ENCODE measurements around the gene ZNF215. TPM values are rescaled to one million over a fixed set of nuclear protein-coding genes. Genes with fewer than 3 reads are reported as not detected.

Gene ZNF215
- polyA plus RNA-seq, 2 of the 4 experiments (the other 2 are of a cell fraction), result 1.0 to 2.0 TPM

GRCh38 chr11:6892400-6892799 lies 33.8 kb upstream of the ZNF215 start, which contains the start of gene OR2D2:
TSS of gene OR2D2 (minus strand) at chr11:6892500. CDS start at chr11:6892500, 0 bp downstream.
- FAIRE-seq (no peak), DNase-seq (ENCODE audit: low read depth in 1 of 2, low spot score in 1 of 2) (no peak), ATAC-seq (no peak)
- WGBS (ENCODE audit: missing lambda C conversion rate), result 0% methylated on average over 2 of the region's 2 CpGs
- Histone ChIP-seq H3K27ac (no peak within 1 kb of the TSS), H3K4me2 (no peak within 1 kb of the TSS), H3K4me1 (no peaks in the 10 kb centered on the region), H3K4me3 (no peak within 1 kb of the TSS), H3K9me3 (no peaks in the 10 kb centered on the region)
- TF ChIP-seq MYC (IDR thresholded peaks at IDR 0.05; ENCODE audit: borderline replicate concordance, low read length) (no peak), RARB (CRISPR knock-in tag; IDR thresholded peaks at IDR 0.05) (no peak), SMC3 (IDR thresholded peaks at IDR 0.05) (no peak), JUN (IDR thresholded peaks at IDR 0.05) (no peak), EP300 (IDR thresholded peaks at IDR 0.05) (no peak), CBX2 (IDR thresholded peaks at IDR 0.05; ENCODE audit: borderline replicate concordance, low read depth) (no peak), HOXB5 (CRISPR knock-in tag; IDR thresholded peaks at IDR 0.05) (no peak), RFX5 (IDR thresholded peaks at IDR 0.05) (no peak), ZNF302 (CRISPR knock-in tag; IDR thresholded peaks at IDR 0.05) (no peak), TP53 (CRISPR knock-in tag; IDR thresholded peaks at IDR 0.05) (no peak), SREBF2 (IDR thresholded peaks at IDR 0.05) (no peak), EHF (CRISPR knock-in tag; IDR thresholded peaks at IDR 0.05) (no peak), RCOR1 (IDR thresholded peaks at IDR 0.05; ENCODE audit: low read depth, low read length) (no peak), CBX8 (IDR thresholded peaks at IDR 0.05) (no peak)
- TF ChIP-seq, protein P1, sequence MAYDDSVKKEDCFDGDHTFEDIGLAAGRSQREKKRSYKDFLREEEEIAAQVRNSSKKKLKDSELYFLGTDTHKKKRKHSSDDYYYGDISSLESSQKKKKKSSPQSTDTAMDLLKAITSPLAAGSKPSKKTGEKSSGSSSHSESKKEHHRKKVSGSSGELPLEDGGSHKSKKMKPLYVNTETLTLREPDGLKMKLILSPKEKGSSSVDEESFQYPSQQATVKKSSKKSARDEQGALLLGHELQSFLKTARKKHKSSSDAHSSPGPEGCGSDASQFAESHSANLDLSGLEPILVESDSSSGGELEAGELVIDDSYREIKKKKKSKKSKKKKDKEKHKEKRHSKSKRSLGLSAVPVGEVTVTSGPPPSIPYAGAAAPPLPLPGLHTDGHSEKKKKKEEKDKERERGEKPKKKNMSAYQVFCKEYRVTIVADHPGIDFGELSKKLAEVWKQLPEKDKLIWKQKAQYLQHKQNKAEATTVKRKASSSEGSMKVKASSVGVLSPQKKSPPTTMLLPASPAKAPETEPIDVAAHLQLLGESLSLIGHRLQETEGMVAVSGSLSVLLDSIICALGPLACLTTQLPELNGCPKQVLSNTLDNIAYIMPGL (CRISPR knock-in tag; IDR thresholded peaks at IDR 0.05; ENCODE audit: borderline replicate concordance), result no peak
- TF ChIP-seq, protein P2, sequence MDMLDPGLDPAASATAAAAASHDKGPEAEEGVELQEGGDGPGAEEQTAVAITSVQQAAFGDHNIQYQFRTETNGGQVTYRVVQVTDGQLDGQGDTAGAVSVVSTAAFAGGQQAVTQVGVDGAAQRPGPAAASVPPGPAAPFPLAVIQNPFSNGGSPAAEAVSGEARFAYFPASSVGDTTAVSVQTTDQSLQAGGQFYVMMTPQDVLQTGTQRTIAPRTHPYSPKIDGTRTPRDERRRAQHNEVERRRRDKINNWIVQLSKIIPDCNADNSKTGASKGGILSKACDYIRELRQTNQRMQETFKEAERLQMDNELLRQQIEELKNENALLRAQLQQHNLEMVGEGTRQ (IDR thresholded peaks at IDR 0.05), result no peak
- ChIA-PET POLR2A (no interaction called here), CTCF (no interaction called here)

- ChIA-PET POLR2A (no interaction called here), CTCF (no interaction called here)
- FAIRE-seq (no peak), ATAC-seq (no peak), DNase-seq (ENCODE audit: low read depth in 1 of 2, low spot score in 1 of 2) (no peak)
- no peaks in the 10 kb centered on the region for H3K4me1 ChIP-seq
- H3K4me3 ChIP-seq, result no peak overlapping the region
- no peaks in the 10 kb centered on the region for H3K9me3 ChIP-seq
- no peak overlapping the region for H3K27ac ChIP-seq
- TF ChIP-seq FOSL2 (IDR thresholded peaks at IDR 0.05) (no peak), FOSL2 (CRISPR knock-in tag; IDR thresholded peaks at IDR 0.05) (no peak), EP300 (IDR thresholded peaks at IDR 0.05) (no peak), MYC (IDR thresholded peaks at IDR 0.05; ENCODE audit: borderline replicate concordance, low read length) (no peak), RNF2 (IDR thresholded peaks at IDR 0.05; ENCODE audit: borderline replicate concordance, low read depth) (no peak), ESRRA (IDR thresholded peaks at IDR 0.05; ENCODE audit: borderline replicate concordance, low read length) (no peak), NFE2L2 (conservative IDR thresholded peaks at IDR 0.05; ENCODE audit: low read length) (no peak), MAFK (IDR thresholded peaks at IDR 0.05; ENCODE audit: partially characterized antibody) (no peak), CTCF (IDR thresholded peaks at IDR 0.05) (no peak), EHMT2 (IDR thresholded peaks at IDR 0.05; ENCODE audit: low read depth) (no peak), CHD2 (IDR thresholded peaks at IDR 0.05; ENCODE audit: low read length, partially characterized antibody) (no peak), JUNB (IDR thresholded peaks at IDR 0.05) (no peak), KDM1A (IDR thresholded peaks at IDR 0.05; ENCODE audit: low read depth) (no peak), HDAC2 (IDR thresholded peaks at IDR 0.05) (no peak), GATA3 (IDR thresholded peaks at IDR 0.05; ENCODE audit: borderline replicate concordance) (no peak), HEYL (CRISPR knock-in tag; IDR thresholded peaks at IDR 0.05) (no peak)
- TF ChIP-seq, protein P3, sequence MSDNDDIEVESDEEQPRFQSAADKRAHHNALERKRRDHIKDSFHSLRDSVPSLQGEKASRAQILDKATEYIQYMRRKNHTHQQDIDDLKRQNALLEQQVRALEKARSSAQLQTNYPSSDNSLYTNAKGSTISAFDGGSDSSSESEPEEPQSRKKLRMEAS (IDR thresholded peaks at IDR 0.05), result no peak
- no peak overlapping the region for H3K4me2 ChIP-seq
Observed at GRCh38 chr11:6894097-6894496, 32.1 kb upstream of the ZNF215 start.

Measured in A549 (cell line).